SK-N-SH (cell line): ENCODE measurements around the gene RELCH.

Source experiments
- CHD2 ChIP-seq: fragments of 150-350 bp; IDR thresholded peaks from 2 replicates; pipeline ENCODE4 v1.6.1; 2018; ENCODE audit warnings: low read length; ENCODE audit not compliant: partially characterized antibody
- GATA2 ChIP-seq: sonication (generic); formaldehyde crosslinking; IDR thresholded peaks from 2 replicates; pipeline ENCODE4 v1.5.0; 2020; ENCODE audit warnings: mild to moderate bottlenecking, missing genetic modification reagents
- POLR2AphosphoS5 ChIP-seq: IDR thresholded peaks from 2 replicates; pipeline ENCODE4 v1.6.1; 2012; ENCODE audit warnings: low read depth, low read length
- TF ChIP-seq, protein P1 (sequence below): IDR thresholded peaks from 2 replicates; pipeline ENCODE4 v1.4.0; 2012; ENCODE audit warnings: low read depth, borderline replicate concordance
- TF ChIP-seq, protein P2 (sequence below): fragments of 200-600 bp; sonication (generic); IDR thresholded peaks from 2 replicates; pipeline ENCODE4 v1.6.1; 2017; ENCODE audit warnings: antibody characterized with exemption, mild to moderate bottlenecking, moderate library complexity

DNA sequence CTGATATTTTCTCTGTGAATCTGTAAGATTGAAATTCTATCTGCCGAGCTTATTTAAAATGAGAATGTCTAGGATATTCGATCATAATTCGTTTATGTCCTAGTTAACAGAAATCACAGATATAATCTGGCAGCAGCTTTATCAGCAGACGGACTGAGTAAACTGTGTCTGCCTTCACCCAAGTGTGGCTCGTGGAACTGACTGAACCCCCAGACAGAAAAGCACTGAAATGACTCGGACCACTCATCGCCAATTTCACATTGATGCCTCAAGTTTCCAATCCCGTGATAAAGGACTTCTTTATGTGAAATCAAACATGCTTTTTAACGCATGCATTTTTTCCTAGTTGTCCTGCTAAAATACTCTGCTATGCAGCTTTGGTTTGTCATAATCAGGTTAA, 153.9 kb downstream of the RELCH start:
- TF ChIP-seq CHD2: no peak
- TF ChIP-seq, protein P1, sequence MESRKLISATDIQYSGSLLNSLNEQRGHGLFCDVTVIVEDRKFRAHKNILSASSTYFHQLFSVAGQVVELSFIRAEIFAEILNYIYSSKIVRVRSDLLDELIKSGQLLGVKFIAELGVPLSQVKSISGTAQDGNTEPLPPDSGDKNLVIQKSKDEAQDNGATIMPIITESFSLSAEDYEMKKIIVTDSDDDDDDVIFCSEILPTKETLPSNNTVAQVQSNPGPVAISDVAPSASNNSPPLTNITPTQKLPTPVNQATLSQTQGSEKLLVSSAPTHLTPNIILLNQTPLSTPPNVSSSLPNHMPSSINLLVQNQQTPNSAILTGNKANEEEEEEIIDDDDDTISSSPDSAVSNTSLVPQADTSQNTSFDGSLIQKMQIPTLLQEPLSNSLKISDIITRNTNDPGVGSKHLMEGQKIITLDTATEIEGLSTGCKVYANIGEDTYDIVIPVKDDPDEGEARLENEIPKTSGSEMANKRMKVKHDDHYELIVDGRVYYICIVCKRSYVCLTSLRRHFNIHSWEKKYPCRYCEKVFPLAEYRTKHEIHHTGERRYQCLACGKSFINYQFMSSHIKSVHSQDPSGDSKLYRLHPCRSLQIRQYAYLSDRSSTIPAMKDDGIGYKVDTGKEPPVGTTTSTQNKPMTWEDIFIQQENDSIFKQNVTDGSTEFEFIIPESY: no peak
- TF ChIP-seq, protein P2, sequence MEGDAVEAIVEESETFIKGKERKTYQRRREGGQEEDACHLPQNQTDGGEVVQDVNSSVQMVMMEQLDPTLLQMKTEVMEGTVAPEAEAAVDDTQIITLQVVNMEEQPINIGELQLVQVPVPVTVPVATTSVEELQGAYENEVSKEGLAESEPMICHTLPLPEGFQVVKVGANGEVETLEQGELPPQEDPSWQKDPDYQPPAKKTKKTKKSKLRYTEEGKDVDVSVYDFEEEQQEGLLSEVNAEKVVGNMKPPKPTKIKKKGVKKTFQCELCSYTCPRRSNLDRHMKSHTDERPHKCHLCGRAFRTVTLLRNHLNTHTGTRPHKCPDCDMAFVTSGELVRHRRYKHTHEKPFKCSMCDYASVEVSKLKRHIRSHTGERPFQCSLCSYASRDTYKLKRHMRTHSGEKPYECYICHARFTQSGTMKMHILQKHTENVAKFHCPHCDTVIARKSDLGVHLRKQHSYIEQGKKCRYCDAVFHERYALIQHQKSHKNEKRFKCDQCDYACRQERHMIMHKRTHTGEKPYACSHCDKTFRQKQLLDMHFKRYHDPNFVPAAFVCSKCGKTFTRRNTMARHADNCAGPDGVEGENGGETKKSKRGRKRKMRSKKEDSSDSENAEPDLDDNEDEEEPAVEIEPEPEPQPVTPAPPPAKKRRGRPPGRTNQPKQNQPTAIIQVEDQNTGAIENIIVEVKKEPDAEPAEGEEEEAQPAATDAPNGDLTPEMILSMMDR: no peak
- no peak for TF ChIP-seq GATA2 (CRISPR knock-in tag)
- no peak for TF ChIP-seq POLR2AphosphoS5
